ENCODE measurements around the gene FKBP8. TPM values are rescaled to one million over a fixed set of nuclear protein-coding genes. Genes with fewer than 3 reads are reported as not detected.

The FKBP8 gene
- total RNA-seq, 1 donor from 2014 or later = 191 TPM

- peaks cover 27% of the 10 kb centered on the region for H3K4me1 Mint-ChIP-seq (ENCODE audit: unreplicated experiment)
- TF ChIP-seq CTCF (conservative IDR thresholded peaks at IDR 0.05) = no peak
- peak overlapping the region; percentile 53 for H3K27ac Mint-ChIP-seq
- DNase-seq (ENCODE audit: extremely low spot score, unreplicated experiment) = no peak
- H3K27me3 Mint-ChIP-seq = no peaks in the 10 kb centered on the region
- H3K4me3 Mint-ChIP-seq = no peak overlapping the region
- no peaks in the 10 kb centered on the region for H3K9me3 Mint-ChIP-seq
- no peaks in the 10 kb centered on the region for H3K36me3 Mint-ChIP-seq
Observed at GRCh38 chr19:18496167-18496979, 47.0 kb downstream of the FKBP8 start.

GRCh38 chr19:18495204-18495911, 48.0 kb downstream of the FKBP8 start:
- no peaks in the 10 kb centered on the region for H3K9me3 Mint-ChIP-seq
- no peak overlapping the region for H3K27ac Mint-ChIP-seq
- no peak overlapping the region for H3K4me3 Mint-ChIP-seq
- TF ChIP-seq CTCF (conservative IDR thresholded peaks at IDR 0.05) = no peak
- H3K27me3 Mint-ChIP-seq = no peaks in the 10 kb centered on the region
- H3K36me3 Mint-ChIP-seq = no peaks in the 10 kb centered on the region
- no peak for DNase-seq (ENCODE audit: extremely low spot score, unreplicated experiment)
- H3K4me1 Mint-ChIP-seq (ENCODE audit: unreplicated experiment) = peaks cover 24% of the 10 kb centered on the region

GRCh38 chr19:18494267-18494607, 49.1 kb downstream of the FKBP8 start:
- H3K27ac Mint-ChIP-seq = no peak overlapping the region
- no peak for DNase-seq (ENCODE audit: extremely low spot score, unreplicated experiment)

GRCh38 chr19:18493440-18494266, 49.7 kb downstream of the FKBP8 start:
- Mint-ChIP-seq H3K4me3 (no peak overlapping the region), H3K27ac (no peak overlapping the region), H3K36me3 (no peaks in the 10 kb centered on the region), H3K9me3 (no peaks in the 10 kb centered on the region), H3K4me1 (ENCODE audit: unreplicated experiment) (peaks cover 35% of the 10 kb centered on the region), H3K27me3 (no peaks in the 10 kb centered on the region)
- TF ChIP-seq CTCF (conservative IDR thresholded peaks at IDR 0.05) = no peak
- no peak for DNase-seq (ENCODE audit: extremely low spot score, unreplicated experiment)

More at GRCh38 chr19:18494267-18494607, 49.1 kb downstream of the FKBP8 start:
- Mint-ChIP-seq H3K36me3 (no peaks in the 10 kb centered on the region), H3K4me1 (ENCODE audit: unreplicated experiment) (peaks cover 30% of the 10 kb centered on the region), H3K27me3 (no peaks in the 10 kb centered on the region), H3K9me3 (no peaks in the 10 kb centered on the region), H3K4me3 (no peak overlapping the region)
- no peak for TF ChIP-seq CTCF (conservative IDR thresholded peaks at IDR 0.05)

- Mint-ChIP-seq H3K9me3 (no peaks in the 10 kb centered on the region), H3K27me3 (no peaks in the 10 kb centered on the region), H3K27ac (no peak overlapping the region), H3K4me1 (ENCODE audit: unreplicated experiment) (peaks cover 35% of the 10 kb centered on the region), H3K4me3 (no peak overlapping the region), H3K36me3 (no peaks in the 10 kb centered on the region)
- no peak for TF ChIP-seq CTCF (conservative IDR thresholded peaks at IDR 0.05)
- DNase-seq (ENCODE audit: extremely low spot score, unreplicated experiment) = no peak
Observed at GRCh38 chr19:18491995-18492953, 51.1 kb downstream of the FKBP8 start.

All from type B pancreatic cell (in vitro differentiated cells).